CD14-positive monocyte (primary cell): ENCODE results near the gene WASF1. TPM values are rescaled to one million over a fixed set of nuclear protein-coding genes. Genes with fewer than 3 reads are reported as not detected.

ENCODE experiments used
- DNase-seq, 3 donors: peaks; one replicate each; pipeline ENCODE4 v3.0.0-alpha.2; 2011 to 2022
- H2AFZ ChIP-seq: 2 replicates; pipeline ENCODE4 v1.6.0; 2012; ENCODE audit warnings: mild to moderate bottlenecking, low read depth, low read length, inconsistent platforms; ENCODE audit not compliant: insufficient read depth, poor library complexity, severe bottlenecking
- H3K27ac ChIP-seq, 2 donors: 1 replicate in 1 of 2; 2 replicates in 1 of 2; pipeline ENCODE4 v1.5.1; 2012 to 2013; ENCODE audit warnings: low read length in 2 of 2, control low read depth in 1 of 2, inconsistent platforms in 1 of 2, low read depth in 1 of 2, mild to moderate bottlenecking in 1 of 2
- H3K27me3 ChIP-seq, 2 donors: one replicate each; pipeline versions ENCODE4 v1.6.0 to v1.6.1; 2011 to 2013; ENCODE audit warnings: low read length in 2 of 2; ENCODE audit not compliant: control insufficient read depth in 2 of 2, insufficient read depth in 2 of 2
- H3K36me3 ChIP-seq, 2 donors: replicated peaks in 1 of 2; 1 replicate in 1 of 2; 2 replicates in 1 of 2; pipeline versions ENCODE4 v1.5.1 to v1.6.1; 2012 to 2013; ENCODE audit warnings: low read length in 2 of 2, control low read depth in 1 of 2, inconsistent platforms in 1 of 2, mild to moderate bottlenecking in 1 of 2; ENCODE audit not compliant: insufficient read depth in 2 of 2, control insufficient read depth in 1 of 2
- H3K4me1 ChIP-seq, 2 donors: 1 replicate in 1 of 2; 2 replicates in 1 of 2; pipeline versions ENCODE4 v1.5.1 to v1.6.1; 2012 to 2013; ENCODE audit warnings: low read length in 2 of 2, control low read depth in 1 of 2, inconsistent platforms in 1 of 2, mild to moderate bottlenecking in 1 of 2, moderate library complexity in 1 of 2; ENCODE audit not compliant: insufficient read depth in 2 of 2, control insufficient read depth in 1 of 2
- H3K4me2 ChIP-seq: replicated peaks from 2 replicates; pipeline ENCODE3; 2012; ENCODE audit warnings: low read length, moderate library complexity, mild to moderate bottlenecking; ENCODE audit not compliant: poor library complexity, severe bottlenecking; ENCODE audit errors: extremely low read depth
- H3K4me3 ChIP-seq, 3 experiments: fragments of 200-600 bp in 1 of 3; sonication (generic) in 1 of 3; replicated peaks in 1 of 3; 1 replicate in 2 of 3; 2 replicates in 1 of 3; pipeline ENCODE4 v1.5.1; 2011 to 2013; ENCODE audit warnings: low read length in 3 of 3, mild to moderate bottlenecking in 3 of 3, control low read depth in 2 of 3, low read depth in 2 of 3, inconsistent platforms in 1 of 3, moderate library complexity in 1 of 3
- H3K79me2 ChIP-seq: 2 replicates; pipeline ENCODE4 v1.6.0; 2012; ENCODE audit warnings: mild to moderate bottlenecking, control low read depth, inconsistent platforms, low read length, moderate library complexity; ENCODE audit not compliant: insufficient read depth
- H3K9ac ChIP-seq: 2 replicates; pipeline ENCODE4 v1.6.0; 2017; ENCODE audit warnings: low read length, mild to moderate bottlenecking; ENCODE audit not compliant: insufficient read depth, poor library complexity, severe bottlenecking
- H3K9me3 ChIP-seq, 2 donors: replicated peaks in 1 of 2; 1 replicate in 1 of 2; 2 replicates in 1 of 2; pipeline versions ENCODE4 v1.5.1 to v1.6.1; 2012 to 2013; ENCODE audit warnings: low read length in 2 of 2, control low read depth in 1 of 2; ENCODE audit not compliant: control insufficient read depth in 1 of 2, insufficient read depth in 1 of 2
- H4K20me1 ChIP-seq: 2 replicates; pipeline ENCODE4 v1.6.0; 2012; ENCODE audit warnings: mild to moderate bottlenecking, low read length, control low read depth, moderate library complexity; ENCODE audit not compliant: insufficient read depth
- H3K27ac Mint-ChIP-seq, 7 donors: one replicate each; pipeline ENCODE4 v1.8.0; 2020; ENCODE audit warnings: mild to moderate bottlenecking in 7 of 7, mixed read lengths in 7 of 7, moderate library complexity in 6 of 7, inconsistent platforms in 2 of 7
- H3K27me3 Mint-ChIP-seq, 3 donors: one replicate each; pipeline ENCODE4 v1.8.0; 2021 to 2022; ENCODE audit warnings: low read depth in 3 of 3, mild to moderate bottlenecking in 3 of 3, mixed read lengths in 3 of 3, moderate library complexity in 3 of 3, inconsistent platforms in 1 of 3
- H3K36me3 Mint-ChIP-seq, 2 donors: one replicate each; pipeline ENCODE4 v1.8.0; 2020; ENCODE audit warnings: mixed read lengths in 2 of 2, inconsistent platforms in 1 of 2, mild to moderate bottlenecking in 1 of 2
- H3K4me1 Mint-ChIP-seq: one replicate; pipeline ENCODE4 v1.8.0; 2020; ENCODE audit warnings: mild to moderate bottlenecking, mixed read lengths
- H3K4me3 Mint-ChIP-seq, 2 donors: one replicate each; pipeline ENCODE4 v1.8.0; 2020; ENCODE audit warnings: mild to moderate bottlenecking in 2 of 2, mixed read lengths in 2 of 2, moderate library complexity in 1 of 2
- H3K9me3 Mint-ChIP-seq, 7 donors: one replicate each; pipeline ENCODE4 v1.8.0; 2020 to 2022; ENCODE audit warnings: mixed read lengths in 7 of 7, mild to moderate bottlenecking in 6 of 7, moderate library complexity in 6 of 7, inconsistent platforms in 2 of 7
- CTCF ChIP-seq: fragments of 200-600 bp; IDR thresholded peaks from one replicate; pipeline ENCODE4 v1.8.0; 2022; ENCODE audit warnings: antibody characterized with exemption, mild to moderate bottlenecking
- WGBS: methylation state at CpG from one replicate; pipeline ENCODE4 v1.1.5; 2013; ENCODE audit warnings: missing lambda C conversion rate; ENCODE audit not compliant: insufficient coverage; 5-methylcytosine and 5-hydroxymethylcytosine counted together
- intact Hi-C, 2 donors: fragments of 100-400 bp; cut with micrococcal nuclease; formaldehyde crosslinking; loops; one replicate each; pipeline versions ENCODE4 v1.15.0 to v1.15.1; 2023
- polyA plus RNA-seq, 3 donors: library from polyadenylated mRNA; depleted of rRNA in 1 of 3; unstranded in 2 of 3; stranded (reverse) in 1 of 3; fragments of 300-500 nt in 2 of 3; fragments of >200 nt in 1 of 3; fragmentation: Illumina TruSeq in 2 of 3; gene quantifications; 1 replicate in 2 of 3; 2 replicates in 1 of 3; pipeline ENCODE4 v1.2.3, GENCODE V29; 2012 to 2021

Gene WASF1
- polyA plus RNA-seq, 3 donors = 0.32 to 1.7 (median 1.4) TPM

DNA sequence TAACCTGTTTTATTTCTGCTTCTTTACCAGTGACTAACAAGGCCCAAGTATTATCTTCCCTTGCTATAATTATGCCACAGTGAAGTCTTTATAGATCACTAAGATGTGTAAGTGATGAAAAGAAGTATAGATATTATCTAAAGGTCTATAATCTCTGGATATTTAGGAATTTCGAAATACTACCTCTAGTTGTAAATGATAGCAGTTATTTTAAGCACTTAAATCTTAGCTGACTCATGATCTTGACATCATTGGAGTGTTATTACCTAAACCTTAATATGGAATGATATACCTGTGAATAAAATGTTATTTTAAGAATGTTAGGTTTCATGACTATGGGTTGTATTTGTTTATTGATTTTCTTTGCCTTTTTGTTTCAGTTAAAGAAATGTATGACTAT, 32.3 kb upstream of the WASF1 start:
- WGBS = no CpG with 5 or more reads among the region's 1 CpG
- no peak overlapping the region for H3K9ac ChIP-seq
- H4K20me1 ChIP-seq = peaks cover 29% of the 10 kb centered on the region
- H3K4me3 ChIP-seq = no peak overlapping the region
- peaks cover 2% of the 10 kb centered on the region for H3K79me2 ChIP-seq
- Mint-ChIP-seq H3K27me3 (no peaks in the 10 kb centered on the region), H3K36me3 (peaks cover 71 to 80% of the 10 kb centered on the region in 2 donors), H3K9me3 (no peaks in the 10 kb centered on the region), H3K4me1 (no peaks in the 10 kb centered on the region), H3K4me3 (no peak overlapping the region), H3K27ac (no peak overlapping the region)
- no peaks in the 10 kb centered on the region for H3K9me3 ChIP-seq
- no peak overlapping the region for H3K4me2 ChIP-seq
- intact Hi-C loops = no loop called here
- no peaks in the 10 kb centered on the region for H3K4me1 ChIP-seq
- H3K27me3 ChIP-seq = no peaks in the 10 kb centered on the region
- peaks cover 92 to 97% of the 10 kb centered on the region in 2 donors for H3K36me3 ChIP-seq
- no peak for TF ChIP-seq CTCF
- H2AFZ ChIP-seq = no peak overlapping the region
- DNase-seq = no peak
- peak overlapping the region in 1 of 2 donors; percentile 3 for H3K27ac ChIP-seq

- H3K36me3 ChIP-seq = peaks cover 54 to 91% of the 10 kb centered on the region in 2 donors
- intact Hi-C loops = no loop called here
- peaks cover 50 to 70% of the 10 kb centered on the region in 2 donors for H3K36me3 Mint-ChIP-seq
Observed at GRCh38 chr6:110207652-110208051, 28.2 kb upstream of the WASF1 start.

More at GRCh38 chr6:110207652-110208051, 28.2 kb upstream of the WASF1 start:
- H3K9me3 Mint-ChIP-seq = no peaks in the 10 kb centered on the region
- Histone ChIP-seq H3K9ac (no peak overlapping the region), H3K79me2 (peaks cover 29% of the 10 kb centered on the region), H3K4me3 (no peak overlapping the region), H4K20me1 (peaks cover 59% of the 10 kb centered on the region), H3K27ac (no peak overlapping the region), H2AFZ (no peak overlapping the region), H3K4me1 (no peaks in the 10 kb centered on the region), H3K4me2 (no peak overlapping the region), H3K9me3 (no peaks in the 10 kb centered on the region), H3K27me3 (no peaks in the 10 kb centered on the region)
- H3K4me1 Mint-ChIP-seq = peaks cover 4% of the 10 kb centered on the region
- H3K27ac Mint-ChIP-seq = no peak overlapping the region
- no CpG with 5 or more reads among the region's 3 CpGs for WGBS
- TF ChIP-seq CTCF = no peak
- H3K4me3 Mint-ChIP-seq = no peak overlapping the region
- DNase-seq = no peak
- no peaks in the 10 kb centered on the region for H3K27me3 Mint-ChIP-seq
